Stimulated activated naive B cell treated with anti-CD40 and anti-IgM and Interleukin-4, amounts not matched to agents 10 μg/mL and 1 μg/mL and 100 μg/mL, for 72 hours (primary cell): Measurements from ENCODE around the gene KCMF1.

Source experiments
- ATAC-seq, 2 donors: fragments of 150-1000 bp; cut with Tn5 transposase; replicated peaks; 2 replicates each; pipeline ENCODE4 v1.10.0; 2021; ENCODE audit warnings: moderate library complexity in 1 of 2
- DNase-seq: peaks from one replicate; pipeline ENCODE4 v3.0.0; 2021
- H3K27ac Mint-ChIP-seq: one replicate; pipeline ENCODE4 v1.8.0; 2022; ENCODE audit warnings: mild to moderate bottlenecking, mixed read lengths
- H3K27me3 Mint-ChIP-seq, 2 donors: one replicate each; pipeline ENCODE4 v1.8.0; 2022; ENCODE audit warnings: mixed read lengths in 2 of 2
- H3K36me3 Mint-ChIP-seq, 2 donors: one replicate each; pipeline ENCODE4 v1.8.0; 2022; ENCODE audit warnings: mixed read lengths in 2 of 2, mild to moderate bottlenecking in 1 of 2
- H3K4me1 Mint-ChIP-seq, 2 donors: one replicate each; pipeline ENCODE4 v1.8.0; 2022; ENCODE audit warnings: mixed read lengths in 2 of 2, mild to moderate bottlenecking in 1 of 2
- H3K4me3 Mint-ChIP-seq, 2 donors: one replicate each; pipeline ENCODE4 v1.8.0; 2022; ENCODE audit warnings: mild to moderate bottlenecking in 2 of 2, mixed read lengths in 2 of 2, moderate library complexity in 1 of 2
- H3K9me3 Mint-ChIP-seq, 2 donors: one replicate each; pipeline ENCODE4 v1.8.0; 2022; ENCODE audit warnings: mixed read lengths in 2 of 2, mild to moderate bottlenecking in 1 of 2

Gene KCMF1

DNA sequence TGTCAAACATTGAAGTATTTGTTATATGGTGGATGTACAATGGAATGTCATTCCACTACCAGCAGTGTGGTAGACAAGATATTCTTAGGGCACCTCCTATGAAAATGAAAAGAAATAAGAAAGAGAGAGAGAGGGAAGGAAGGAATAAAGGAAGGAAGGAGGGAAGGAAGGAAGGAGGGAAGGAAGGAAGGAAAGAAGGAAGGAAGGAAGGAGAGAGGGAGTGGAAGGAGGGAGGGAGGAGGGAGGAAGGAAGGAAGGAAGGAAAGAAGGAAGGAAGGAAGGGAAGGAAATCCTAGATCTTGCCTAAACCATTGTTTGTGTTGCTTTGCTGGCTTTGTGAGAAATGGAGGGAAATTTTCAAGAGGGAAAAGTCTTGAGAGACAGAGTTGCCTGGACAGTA is 112.1 kb downstream of the KCMF1 start:
- no peak for ATAC-seq
- Mint-ChIP-seq H3K4me1 (peaks cover 4 to 7% of the 10 kb centered on the region in 2 donors), H3K27me3 (peaks cover 8 to 9% of the 10 kb centered on the region in 2 donors), H3K36me3 (no peaks in the 10 kb centered on the region), H3K4me3 (no peak overlapping the region), H3K27ac (no peak overlapping the region), H3K9me3 (peaks cover 9 to 11% of the 10 kb centered on the region in 2 donors)
- DNase-seq: no peak

DNA sequence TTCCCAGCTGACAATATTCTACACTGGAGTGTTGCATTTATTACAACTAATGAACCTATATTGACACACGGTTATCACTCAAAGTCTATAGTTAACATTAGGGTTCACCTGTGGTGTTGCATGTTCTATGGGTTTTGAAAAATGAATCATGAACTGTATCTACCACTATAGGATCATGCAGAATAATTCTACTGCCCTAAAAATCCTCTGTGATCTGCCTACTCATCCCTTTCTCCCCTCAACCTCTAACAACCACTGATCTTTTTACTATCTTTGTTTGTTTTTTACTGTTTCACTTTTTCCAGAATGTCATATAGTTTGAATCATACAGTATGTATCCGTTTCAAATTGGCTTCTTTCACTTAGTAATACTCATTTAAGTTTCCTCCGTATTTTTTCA is 114.6 kb downstream of the KCMF1 start:
- H3K27me3 Mint-ChIP-seq: peaks cover 9 to 12% of the 10 kb centered on the region in 2 donors
- no peaks in the 10 kb centered on the region for H3K36me3 Mint-ChIP-seq

GRCh38 chr2:85087541-85087940 is 116.6 kb downstream of the KCMF1 start:
- no peaks in the 10 kb centered on the region for H3K4me1 Mint-ChIP-seq
- DNase-seq (no peak), ATAC-seq (no peak)
- H3K4me3 Mint-ChIP-seq: no peak overlapping the region
- peaks cover 9 to 12% of the 10 kb centered on the region in 2 donors for H3K27me3 Mint-ChIP-seq
- peaks cover 4 to 6% of the 10 kb centered on the region in 2 donors for H3K9me3 Mint-ChIP-seq
- no peak overlapping the region for H3K27ac Mint-ChIP-seq
- H3K36me3 Mint-ChIP-seq: no peaks in the 10 kb centered on the region

More for the DNA sequence above, 114.6 kb downstream of the KCMF1 start:
- DNase-seq: no peak
- no peak for ATAC-seq
- H3K4me1 Mint-ChIP-seq: peaks cover 4 to 7% of the 10 kb centered on the region in 2 donors
- no peak overlapping the region for H3K27ac Mint-ChIP-seq
- peaks cover 9 to 11% of the 10 kb centered on the region in 2 donors for H3K9me3 Mint-ChIP-seq
- H3K4me3 Mint-ChIP-seq: no peak overlapping the region

DNA sequence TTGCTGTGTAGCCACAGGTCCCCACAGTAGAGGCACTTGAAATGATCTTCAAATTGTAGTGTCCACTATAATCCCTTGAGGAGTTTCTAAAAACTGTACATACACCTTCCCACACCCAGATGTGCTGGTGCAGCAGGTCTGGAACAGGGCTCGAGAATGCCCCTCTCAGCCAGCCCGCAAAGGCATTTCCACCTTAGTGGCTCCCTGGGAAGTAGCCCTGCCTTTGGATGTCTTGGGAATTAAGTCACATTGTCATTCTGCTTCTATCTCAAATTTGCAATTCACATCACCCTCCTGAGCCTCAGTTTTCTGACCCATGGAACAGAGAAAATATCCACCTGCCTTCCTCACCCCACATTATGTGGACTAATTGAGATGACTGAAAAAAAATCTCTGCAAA is 118.0 kb downstream of the KCMF1 start:
- H3K4me1 Mint-ChIP-seq: no peaks in the 10 kb centered on the region
- no peak for DNase-seq
- H3K36me3 Mint-ChIP-seq: no peaks in the 10 kb centered on the region
- no peak overlapping the region for H3K4me3 Mint-ChIP-seq
- H3K9me3 Mint-ChIP-seq: peaks cover 0 to 2% of the 10 kb centered on the region in 2 donors
- H3K27me3 Mint-ChIP-seq: peaks cover 0 to 4% of the 10 kb centered on the region in 2 donors
- H3K27ac Mint-ChIP-seq: no peak overlapping the region
- no peak for ATAC-seq

- Mint-ChIP-seq H3K27me3 (peaks cover 0 to 4% of the 10 kb centered on the region in 2 donors), H3K4me1 (no peaks in the 10 kb centered on the region), H3K36me3 (no peaks in the 10 kb centered on the region), H3K27ac (no peak overlapping the region), H3K4me3 (no peak overlapping the region), H3K9me3 (no peaks in the 10 kb centered on the region)
- no peak for DNase-seq
- no peak for ATAC-seq
Measured at GRCh38 chr2:85089585-85089984, 118.6 kb downstream of the KCMF1 start.

GRCh38 chr2:85091838-85092237 is 120.9 kb downstream of the KCMF1 start:
- Mint-ChIP-seq H3K4me1 (no peaks in the 10 kb centered on the region), H3K4me3 (no peak overlapping the region), H3K27me3 (peaks cover 4 to 10% of the 10 kb centered on the region in 2 donors), H3K36me3 (no peaks in the 10 kb centered on the region), H3K27ac (no peak overlapping the region), H3K9me3 (no peaks in the 10 kb centered on the region)
- DNase-seq: no peak
- ATAC-seq: no peak

DNA sequence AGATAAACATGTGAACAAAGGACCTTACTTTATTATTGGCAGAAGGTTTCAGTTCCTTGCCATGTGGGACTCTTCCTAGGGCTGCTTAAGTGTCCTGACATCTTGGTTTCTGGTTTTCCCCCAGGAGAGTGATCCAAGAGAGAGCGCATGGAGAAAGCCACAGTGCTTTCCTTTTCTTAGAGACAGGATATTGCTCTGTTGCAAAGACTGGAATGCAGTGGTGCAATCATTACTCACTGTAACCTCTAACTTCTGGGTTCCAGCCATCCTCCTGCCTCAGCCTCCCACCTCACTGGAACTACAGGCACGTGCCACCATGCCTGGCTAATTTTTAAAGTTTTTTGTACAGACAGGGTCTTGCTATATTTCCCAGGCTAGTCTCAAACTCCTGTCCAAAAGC is 124.1 kb downstream of the KCMF1 start:
- DNase-seq: no peak

DNA sequence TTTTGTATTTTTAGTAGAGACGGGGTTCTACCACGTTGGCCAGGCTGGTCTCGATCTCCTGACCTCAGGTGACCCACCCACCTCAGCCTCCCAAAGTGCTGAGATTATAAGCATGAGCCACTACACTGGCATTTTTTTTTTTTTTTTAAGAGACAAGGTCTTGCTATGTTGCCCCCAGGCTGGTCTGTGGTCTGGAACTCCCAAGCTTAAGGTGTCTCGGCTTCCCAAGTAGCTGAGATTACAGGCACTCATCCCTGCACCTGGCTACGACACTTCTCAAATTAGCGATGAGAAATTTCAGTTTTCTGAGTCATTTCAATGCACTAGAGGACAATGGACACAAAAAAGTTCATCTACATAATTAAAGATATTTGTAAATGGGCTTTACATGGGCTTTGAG is 125.7 kb downstream of the KCMF1 start:
- peaks cover 10 to 26% of the 10 kb centered on the region in 2 donors for H3K27me3 Mint-ChIP-seq
- no peaks in the 10 kb centered on the region for H3K9me3 Mint-ChIP-seq
- H3K4me3 Mint-ChIP-seq: no peak overlapping the region
- no peak overlapping the region for H3K27ac Mint-ChIP-seq
- DNase-seq (no peak), ATAC-seq (no peak)
- no peaks in the 10 kb centered on the region for H3K4me1 Mint-ChIP-seq
- no peaks in the 10 kb centered on the region for H3K36me3 Mint-ChIP-seq

More for the DNA sequence above, 124.1 kb downstream of the KCMF1 start:
- ATAC-seq: no peak
- Mint-ChIP-seq H3K9me3 (no peaks in the 10 kb centered on the region), H3K4me3 (no peak overlapping the region), H3K27me3 (peaks cover 10 to 26% of the 10 kb centered on the region in 2 donors), H3K27ac (no peak overlapping the region), H3K4me1 (no peaks in the 10 kb centered on the region), H3K36me3 (no peaks in the 10 kb centered on the region)

GRCh38 chr2:85104228-85104627 is 133.3 kb downstream of the KCMF1 start:
- H3K27ac Mint-ChIP-seq: no peak overlapping the region
- no peaks in the 10 kb centered on the region for H3K4me1 Mint-ChIP-seq
- peaks cover under 1 to 1% of the 10 kb centered on the region in 2 donors for H3K27me3 Mint-ChIP-seq
- peaks cover 0 to 1% of the 10 kb centered on the region in 2 donors for H3K9me3 Mint-ChIP-seq
- H3K36me3 Mint-ChIP-seq: no peaks in the 10 kb centered on the region
- ATAC-seq: no peak
- DNase-seq: no peak
- no peak overlapping the region for H3K4me3 Mint-ChIP-seq

GRCh38 chr2:85106489-85107180 is 135.7 kb downstream of the KCMF1 start:
- no peak for ATAC-seq
- Mint-ChIP-seq H3K27ac (no peak overlapping the region), H3K27me3 (peaks cover 6 to 9% of the 10 kb centered on the region in 2 donors), H3K4me1 (no peaks in the 10 kb centered on the region), H3K36me3 (no peaks in the 10 kb centered on the region), H3K9me3 (peaks cover 0 to 1% of the 10 kb centered on the region in 2 donors), H3K4me3 (no peak overlapping the region)
- no peak for DNase-seq
